ENCODE results near the gene NUP210L. TPM values are rescaled to one million over a fixed set of nuclear protein-coding genes. Genes with fewer than 3 reads are reported as not detected.
"Not testable (repeated sequence)": the region's sequence is repeated elsewhere in the genome, so short reads cannot be mapped to it uniquely, and the experiment has no call there.

The NUP210L gene
- total RNA-seq, 1 donor from 2014 or later = 2.1 TPM

- H3K4me3 ChIP-seq = no peak overlapping the region
- ATAC-seq (no peak), DNase-seq (no peak)
- no peaks in the 10 kb centered on the region for H3K4me1 ChIP-seq
- TF ChIP-seq CTCF (IDR thresholded peaks at IDR 0.05) = no peak
- no peaks in the 10 kb centered on the region for H3K27me3 ChIP-seq
- no peaks in the 10 kb centered on the region for H3K36me3 ChIP-seq
- no peak overlapping the region for H3K27ac ChIP-seq
- H3K9me3 ChIP-seq = no peaks in the 10 kb centered on the region
- intact Hi-C loops (cut with DNase I) = no loop called here
These were observed 39.7 kb downstream of the NUP210L start for GRCh38 chr1:154115180-154115579.

- peak; percentile 63 for ATAC-seq
- Histone ChIP-seq H3K36me3 (no peaks in the 10 kb centered on the region), H3K9me3 (no peaks in the 10 kb centered on the region), H3K4me3 (no peak overlapping the region), H3K4me1 (no peaks in the 10 kb centered on the region), H3K27me3 (no peaks in the 10 kb centered on the region), H3K27ac (no peak overlapping the region)
- no peak for DNase-seq
- intact Hi-C loops (cut with DNase I) = no loop called here
- peak; percentile 7 for TF ChIP-seq CTCF (IDR thresholded peaks at IDR 0.05)
These were observed 50.3 kb downstream of the NUP210L start for GRCh38 chr1:154104433-154105082.

- H3K4me3 ChIP-seq; ATAC-seq; H3K27me3 ChIP-seq; H3K27ac ChIP-seq; H3K4me1 ChIP-seq; intact Hi-C loops (cut with DNase I); H3K36me3 ChIP-seq; DNase-seq; H3K9me3 ChIP-seq: not testable (repeated sequence)
These were observed 54.7 kb downstream of the NUP210L start for GRCh38 chr1:154100141-154100540.

GRCh38 chr1:154097873-154098272, 57.0 kb downstream of the NUP210L start:
- ATAC-seq = no peak
- Histone ChIP-seq H3K36me3 (no peaks in the 10 kb centered on the region), H3K4me1 (no peaks in the 10 kb centered on the region), H3K9me3 (no peaks in the 10 kb centered on the region), H3K4me3 (no peak overlapping the region), H3K27ac (no peak overlapping the region), H3K27me3 (no peaks in the 10 kb centered on the region)
- intact Hi-C loops (cut with DNase I) = no loop called here
- DNase-seq = no peak
- TF ChIP-seq CTCF (IDR thresholded peaks at IDR 0.05) = no peak

GRCh38 chr1:154095456-154096060, 59.3 kb downstream of the NUP210L start:
- DNase-seq (no peak), ATAC-seq (no peak)
- Histone ChIP-seq H3K27me3 (no peaks in the 10 kb centered on the region), H3K9me3 (no peaks in the 10 kb centered on the region), H3K36me3 (no peaks in the 10 kb centered on the region), H3K4me3 (no peak overlapping the region), H3K4me1 (no peaks in the 10 kb centered on the region), H3K27ac (no peak overlapping the region)
- intact Hi-C loops (cut with DNase I) = no loop called here
- TF ChIP-seq CTCF (IDR thresholded peaks at IDR 0.05) = no peak

- Histone ChIP-seq H3K27ac (no peak overlapping the region), H3K9me3 (no peaks in the 10 kb centered on the region), H3K36me3 (no peaks in the 10 kb centered on the region), H3K27me3 (no peaks in the 10 kb centered on the region), H3K4me3 (no peak overlapping the region), H3K4me1 (no peaks in the 10 kb centered on the region)
- ATAC-seq (no peak), DNase-seq (no peak)
- intact Hi-C loops (cut with DNase I) = no loop called here
- no peak for TF ChIP-seq CTCF (IDR thresholded peaks at IDR 0.05)
These were observed 60.5 kb downstream of the NUP210L start for GRCh38 chr1:154094411-154094810.
